Dedifferentiated amniotic fluid mesenchymal stem cell (primary cell): Measurements from ENCODE around the gene TMEM131.
"Not testable (repeated sequence)": the region's sequence is repeated elsewhere in the genome, so short reads cannot be mapped to it uniquely, and the experiment has no call there.

ENCODE experiments used
- DNase-seq: peaks from one replicate; pipeline ENCODE4 v3.0.0-alpha.2; 2016; ENCODE audit errors: extremely low spot score

The TMEM131 gene

DNA sequence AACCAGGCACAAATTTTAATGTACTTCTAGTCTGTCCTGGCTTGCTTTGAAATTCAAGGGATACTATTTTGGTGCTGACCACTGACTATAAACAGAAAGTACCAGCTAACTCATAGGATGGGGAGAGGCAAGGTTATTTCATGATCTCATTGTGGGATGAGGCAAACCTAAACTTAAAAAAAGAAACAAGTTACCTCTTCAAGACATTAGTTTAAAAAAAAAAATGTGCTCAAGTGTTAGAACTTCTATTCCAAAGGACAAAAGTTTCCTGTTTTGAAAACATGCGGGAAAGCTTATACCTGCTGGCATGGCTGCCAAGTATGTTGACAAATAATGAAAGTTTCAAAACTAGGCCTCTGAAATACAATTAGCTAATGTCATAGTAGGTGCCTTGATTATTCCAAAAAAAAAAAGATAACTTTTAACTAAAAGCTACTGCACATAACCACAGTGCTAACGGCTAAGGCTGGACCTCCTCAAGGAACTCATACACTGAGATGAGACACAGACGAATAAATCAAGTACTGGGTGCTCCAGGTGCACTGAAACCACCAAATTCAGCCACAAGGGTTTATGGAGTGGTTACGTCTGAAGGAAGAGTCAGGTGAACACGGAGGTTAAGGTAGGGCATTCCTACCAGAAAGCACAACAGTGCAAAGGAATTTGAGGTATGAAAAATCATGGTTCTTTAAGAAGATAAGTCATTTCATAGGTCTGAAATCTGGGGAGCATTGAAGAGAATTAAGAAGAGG, 38.1 kb downstream of the TMEM131 start:
- no peak for DNase-seq

- not testable (repeated sequence) for DNase-seq
These were observed 39.0 kb downstream of the TMEM131 start for GRCh38 chr2:97956753-97957152.

DNA sequence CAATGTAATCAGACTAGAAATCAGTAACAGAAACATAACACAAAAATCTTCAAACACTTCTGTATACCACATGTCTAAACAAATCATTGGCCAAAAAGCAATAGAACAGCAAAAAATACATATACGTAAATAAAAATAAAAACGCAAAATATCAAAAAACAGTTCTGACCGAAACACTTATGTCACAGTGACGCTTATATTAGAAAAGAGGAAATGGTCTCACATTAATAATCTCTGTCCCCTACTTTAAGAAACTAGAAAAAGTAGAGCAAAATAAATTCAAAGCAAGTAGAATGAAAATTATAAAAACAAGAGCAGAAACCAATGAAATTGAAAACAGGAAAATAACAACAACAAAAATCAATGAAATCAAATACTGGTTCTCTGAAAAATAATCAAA, 41.9 kb downstream of the TMEM131 start:
- no peak for DNase-seq

GRCh38 chr2:97952357-97952756, 43.4 kb downstream of the TMEM131 start:
- DNase-seq, result no peak

GRCh38 chr2:97951155-97951680, 44.5 kb downstream of the TMEM131 start:
- DNase-seq, result no peak

DNA sequence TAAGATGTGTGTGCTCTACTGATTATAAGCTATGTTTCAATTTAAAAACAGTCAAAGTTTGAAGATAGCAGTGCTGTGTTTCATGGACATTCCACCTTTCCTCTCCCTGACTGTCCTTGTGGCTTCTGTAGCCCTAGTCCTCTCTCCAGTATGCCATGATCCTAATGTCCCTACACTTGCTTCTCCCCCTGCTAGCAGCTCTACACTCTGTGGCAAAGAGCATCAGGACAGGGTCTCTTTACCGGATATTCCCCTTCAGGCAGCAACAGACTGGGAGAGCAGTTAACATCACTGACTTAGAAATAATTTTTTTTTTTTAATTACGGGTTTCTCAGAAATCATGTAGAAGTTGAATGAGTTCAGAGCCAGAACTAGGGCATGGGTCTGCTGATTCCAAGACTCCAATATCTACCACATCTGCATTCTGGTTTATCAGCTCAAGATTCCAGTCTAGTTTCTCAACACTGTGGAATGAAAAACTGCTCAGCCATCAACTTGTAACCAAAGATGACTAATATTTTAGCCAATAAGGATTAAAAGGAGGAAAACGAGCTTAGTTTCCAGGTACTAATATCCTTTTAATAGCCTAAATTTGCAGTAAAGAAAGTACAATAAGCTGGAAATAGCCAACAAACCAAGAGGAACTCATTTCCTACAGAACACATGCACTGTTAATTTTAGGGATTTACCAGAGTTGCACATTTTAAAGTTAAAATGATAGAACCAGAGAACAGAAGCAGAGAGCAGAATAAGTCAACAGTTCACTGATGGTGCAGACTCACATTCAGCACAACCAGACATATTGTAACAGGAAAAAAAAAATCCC, 45.2 kb downstream of the TMEM131 start:
- DNase-seq, result peak; percentile 75

DNA sequence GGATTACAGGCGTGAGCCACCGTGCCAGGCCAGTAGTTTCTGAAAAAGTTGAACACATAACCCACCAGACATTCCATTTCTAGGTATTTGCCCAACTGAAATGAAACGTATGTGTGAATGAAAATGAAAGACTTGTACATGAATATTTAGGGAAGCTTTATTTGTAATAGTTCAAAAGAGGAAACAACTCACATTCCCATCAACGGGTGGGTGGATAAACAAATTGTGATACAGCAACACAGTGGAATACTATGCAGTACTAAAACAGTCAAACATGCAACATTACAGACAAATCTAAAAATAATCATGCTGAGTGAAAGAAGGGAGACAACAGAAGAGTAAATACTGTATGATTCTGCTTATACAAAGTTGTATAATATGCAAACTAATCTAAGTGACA, 46.8 kb downstream of the TMEM131 start:
- no peak for DNase-seq

DNA sequence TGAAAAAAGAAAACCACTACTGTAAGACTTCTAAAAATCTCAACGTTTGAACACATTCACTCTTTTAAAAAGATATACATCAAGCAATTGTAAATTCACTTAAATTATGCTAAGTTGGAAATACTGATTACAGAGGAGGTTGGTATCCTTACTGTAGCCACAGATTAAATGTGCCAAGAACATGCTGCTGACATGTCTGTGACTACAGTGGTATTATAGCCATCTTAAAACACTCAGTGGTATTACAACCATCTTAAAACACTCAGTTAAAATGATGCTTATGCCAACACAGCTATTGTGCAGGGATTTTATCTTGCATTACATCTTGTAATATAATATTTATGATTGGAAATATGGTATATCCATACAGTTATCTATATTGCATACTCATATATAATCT, 50.0 kb downstream of the TMEM131 start:
- no peak for DNase-seq

- DNase-seq, result no peak
These were observed 58.9 kb downstream of the TMEM131 start for GRCh38 chr2:97936881-97937280.

DNA sequence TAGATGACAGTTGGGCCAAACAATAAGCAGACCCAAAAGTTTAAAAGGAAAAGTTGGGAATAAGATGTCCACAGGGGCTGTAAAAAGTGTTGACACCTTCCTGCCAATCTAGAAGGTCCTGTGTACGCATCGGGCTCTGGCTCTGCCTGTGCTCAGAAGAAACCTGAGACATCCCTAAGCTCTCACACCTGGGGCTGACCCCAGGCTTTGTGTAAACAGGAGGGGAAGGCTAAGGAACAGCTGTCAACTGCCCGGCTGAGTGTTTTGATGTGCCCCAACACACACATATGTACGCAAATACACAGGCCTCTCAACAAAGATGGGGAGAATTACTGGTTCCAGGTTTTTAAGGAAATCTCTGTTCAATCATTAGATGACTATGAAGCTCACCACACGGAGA, 59.5 kb downstream of the TMEM131 start:
- no peak for DNase-seq

GRCh38 chr2:97935719-97936161, 60.0 kb downstream of the TMEM131 start:
- peak; percentile 71 for DNase-seq

GRCh38 chr2:97932975-97933662, 62.6 kb downstream of the TMEM131 start:
- no peak for DNase-seq

DNA sequence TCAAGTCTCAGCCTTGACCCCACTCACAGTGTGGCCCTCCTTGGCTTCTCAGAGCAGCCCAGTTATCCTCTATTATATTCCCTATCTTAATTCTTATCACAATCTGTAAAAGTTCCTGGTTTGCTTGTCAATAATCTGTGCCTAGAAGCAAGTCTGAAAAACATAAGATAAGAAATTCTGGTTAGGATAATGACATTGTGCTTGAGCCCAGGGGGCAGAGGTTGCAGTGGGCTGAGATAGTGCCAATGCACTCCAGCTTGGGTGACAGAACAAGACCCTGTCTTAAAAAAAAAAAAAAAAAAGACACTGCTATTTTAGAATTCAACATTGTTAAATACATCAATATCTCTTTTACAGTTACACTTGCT, 63.9 kb downstream of the TMEM131 start:
- DNase-seq, result no peak

- DNase-seq, result no peak
These were observed 64.5 kb downstream of the TMEM131 start for GRCh38 chr2:97931118-97931857.

- DNase-seq, result no peak
These were observed 67.2 kb downstream of the TMEM131 start for GRCh38 chr2:97928591-97928990.

GRCh38 chr2:97926946-97927345, 68.8 kb downstream of the TMEM131 start:
- DNase-seq, result no peak

DNA sequence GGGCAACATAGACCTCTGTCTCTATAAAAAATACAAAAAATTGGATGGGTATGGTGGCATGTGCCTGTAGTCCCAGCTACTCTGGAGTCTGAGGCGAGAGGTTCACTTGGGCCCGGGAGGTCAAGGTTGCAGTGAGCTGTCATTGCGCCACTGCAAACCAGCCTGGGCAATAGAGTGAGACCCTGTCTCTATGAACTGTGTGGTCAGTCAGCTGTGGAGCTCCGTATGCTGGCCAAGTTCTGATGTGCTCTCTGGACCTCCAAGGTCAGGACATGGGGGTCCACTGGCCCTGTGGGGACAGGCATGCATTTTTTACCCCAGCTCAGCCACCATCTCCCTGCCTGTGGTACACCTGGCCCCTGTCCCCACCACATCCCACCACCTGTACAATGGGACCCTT, 71.6 kb downstream of the TMEM131 start:
- DNase-seq, result no peak

DNA sequence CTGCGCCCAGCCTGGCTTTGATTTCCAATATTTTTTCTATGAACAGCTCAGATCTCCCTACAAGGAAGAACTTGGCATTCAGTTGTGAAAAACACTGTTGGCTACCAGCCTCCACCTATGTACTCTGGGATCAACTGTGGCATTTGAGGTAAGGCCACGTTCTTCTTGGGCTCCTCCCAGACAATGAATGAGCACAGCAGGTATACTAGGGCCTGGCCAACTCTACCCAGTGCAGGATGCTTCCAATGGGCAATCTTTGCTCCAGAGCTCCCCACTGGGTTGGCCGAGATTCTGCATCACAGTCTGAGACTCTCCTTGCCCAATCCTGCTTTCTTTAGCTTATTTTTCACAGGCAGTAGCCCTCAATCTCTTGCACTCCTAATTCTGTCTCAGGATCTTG, 75.9 kb downstream of the TMEM131 start:
- DNase-seq, result no peak

- DNase-seq, result no peak
These were observed 76.9 kb downstream of the TMEM131 start for GRCh38 chr2:97918818-97919217.

DNA sequence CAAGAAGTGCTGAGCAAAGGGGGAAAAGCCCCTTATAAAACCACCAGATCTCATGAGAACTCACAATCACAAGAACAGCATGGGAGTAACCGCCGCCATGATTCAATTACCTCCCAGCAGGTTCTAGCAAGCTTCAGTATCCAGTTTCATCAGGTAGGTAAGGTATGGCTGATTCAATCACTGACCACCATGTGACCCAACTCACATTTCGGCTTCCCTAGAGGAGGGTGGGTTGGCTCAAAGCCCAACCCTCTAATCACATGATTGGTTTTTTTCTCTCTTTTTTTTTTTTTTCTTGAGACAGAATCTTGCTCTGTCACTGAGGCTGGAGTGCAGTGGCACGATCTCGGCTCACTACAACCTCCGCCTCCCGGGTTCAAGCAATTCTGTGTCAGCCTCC, 78.1 kb downstream of the TMEM131 start:
- DNase-seq, result not testable (repeated sequence)

- no peak for DNase-seq
These were observed 81.0 kb downstream of the TMEM131 start for GRCh38 chr2:97914691-97915213.
